ENCODE results near the gene POPDC3.

Gene POPDC3

DNA sequence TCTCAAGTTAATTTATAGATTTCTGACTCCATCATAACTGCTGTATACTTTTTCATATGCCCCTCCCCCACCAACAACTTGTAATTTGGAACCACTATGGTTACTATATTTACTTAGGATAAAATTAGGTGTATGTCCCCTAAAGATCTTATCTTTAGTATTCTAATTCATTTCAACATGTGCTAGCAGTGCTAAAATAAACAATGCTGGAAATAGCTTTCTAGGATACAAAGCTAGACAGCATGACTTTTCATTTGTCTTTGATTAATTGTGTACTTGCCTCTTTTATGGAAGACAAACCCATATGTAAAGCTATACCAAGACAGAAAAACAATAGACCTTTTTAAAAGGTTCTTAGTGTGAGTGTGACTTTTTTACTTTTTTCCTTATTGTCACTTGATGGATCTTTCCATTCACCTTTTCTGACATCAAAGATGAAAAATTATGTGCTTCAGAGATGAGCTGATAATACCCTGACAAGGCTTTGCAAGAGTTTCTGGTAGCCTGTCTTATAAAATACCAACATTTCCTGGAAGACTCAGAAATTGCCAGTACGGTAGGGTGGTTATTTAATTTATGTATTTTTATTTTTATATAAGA lies 31.2 kb upstream of the POPDC3 start (continued):
- TF ChIP-seq OVOL3 (tag by site-specific recombination; IDR thresholded peaks at IDR 0.05) (peak; percentile 86; the same call in 1 of the 2 replicates), ZFHX2 (tag by site-specific recombination; conservative IDR thresholded peaks at IDR 0.05) (no peak), FEZF1 (tag by site-specific recombination; IDR thresholded peaks at IDR 0.05) (peak; percentile 61), ZNF843 (tag by site-specific recombination; IDR thresholded peaks at IDR 0.05) (peak; percentile 64; the same call in 1 of the 2 replicates), HOXD13 (CRISPR knock-in tag; IDR thresholded peaks at IDR 0.05; ENCODE audit: borderline replicate concordance) (no peak), ZBTB20 (tag by site-specific recombination; IDR thresholded peaks at IDR 0.05) (0 out of 2 replicates have a peak, but pooled peaks have one; percentile 23), ZNF274 (IDR thresholded peaks at IDR 0.05; ENCODE audit: low read length) (no peak), ZNF274 (tag by site-specific recombination; IDR thresholded peaks at IDR 0.05; ENCODE audit: borderline replicate concordance) (no peak), BCL11A (tag by site-specific recombination; IDR thresholded peaks at IDR 0.05; ENCODE audit: low read depth) (peak; percentile 72; the same call in 1 of the 2 replicates), ZNF24 (tag by site-specific recombination; IDR thresholded peaks at IDR 0.05) (no peak), IKZF3 (tag by site-specific recombination; IDR thresholded peaks at IDR 0.05) (peak; percentile 39; the same call in 1 of the 2 replicates), ZNF266 (tag by site-specific recombination; IDR thresholded peaks at IDR 0.05; ENCODE audit: low read depth) (no peak)
- TF ChIP-seq, protein P1, sequence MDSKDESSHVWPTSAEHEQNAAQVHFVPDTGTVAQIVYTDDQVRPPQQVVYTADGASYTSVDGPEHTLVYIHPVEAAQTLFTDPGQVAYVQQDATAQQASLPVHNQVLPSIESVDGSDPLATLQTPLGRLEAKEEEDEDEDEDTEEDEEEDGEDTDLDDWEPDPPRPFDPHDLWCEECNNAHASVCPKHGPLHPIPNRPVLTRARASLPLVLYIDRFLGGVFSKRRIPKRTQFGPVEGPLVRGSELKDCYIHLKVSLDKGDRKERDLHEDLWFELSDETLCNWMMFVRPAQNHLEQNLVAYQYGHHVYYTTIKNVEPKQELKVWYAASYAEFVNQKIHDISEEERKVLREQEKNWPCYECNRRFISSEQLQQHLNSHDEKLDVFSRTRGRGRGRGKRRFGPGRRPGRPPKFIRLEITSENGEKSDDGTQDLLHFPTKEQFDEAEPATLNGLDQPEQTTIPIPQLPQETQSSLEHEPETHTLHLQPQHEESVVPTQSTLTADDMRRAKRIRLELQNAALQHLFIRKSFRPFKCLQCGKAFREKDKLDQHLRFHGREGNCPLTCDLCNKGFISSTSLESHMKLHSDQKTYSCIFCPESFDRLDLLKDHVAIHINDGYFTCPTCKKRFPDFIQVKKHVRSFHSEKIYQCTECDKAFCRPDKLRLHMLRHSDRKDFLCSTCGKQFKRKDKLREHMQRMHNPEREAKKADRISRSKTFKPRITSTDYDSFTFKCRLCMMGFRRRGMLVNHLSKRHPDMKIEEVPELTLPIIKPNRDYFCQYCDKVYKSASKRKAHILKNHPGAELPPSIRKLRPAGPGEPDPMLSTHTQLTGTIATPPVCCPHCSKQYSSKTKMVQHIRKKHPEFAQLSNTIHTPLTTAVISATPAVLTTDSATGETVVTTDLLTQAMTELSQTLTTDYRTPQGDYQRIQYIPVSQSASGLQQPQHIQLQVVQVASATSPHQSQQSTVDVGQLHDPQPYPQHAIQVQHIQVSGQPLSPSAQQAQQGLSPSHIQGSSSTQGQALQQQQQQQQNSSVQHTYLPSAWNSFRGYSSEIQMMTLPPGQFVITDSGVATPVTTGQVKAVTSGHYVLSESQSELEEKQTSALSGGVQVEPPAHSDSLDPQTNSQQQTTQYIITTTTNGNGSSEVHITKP (tag by site-specific recombination; IDR thresholded peaks at IDR 0.05) = 0 out of 2 replicates have a peak, but pooled peaks have one; percentile 9
- TF ChIP-seq, protein P2, sequence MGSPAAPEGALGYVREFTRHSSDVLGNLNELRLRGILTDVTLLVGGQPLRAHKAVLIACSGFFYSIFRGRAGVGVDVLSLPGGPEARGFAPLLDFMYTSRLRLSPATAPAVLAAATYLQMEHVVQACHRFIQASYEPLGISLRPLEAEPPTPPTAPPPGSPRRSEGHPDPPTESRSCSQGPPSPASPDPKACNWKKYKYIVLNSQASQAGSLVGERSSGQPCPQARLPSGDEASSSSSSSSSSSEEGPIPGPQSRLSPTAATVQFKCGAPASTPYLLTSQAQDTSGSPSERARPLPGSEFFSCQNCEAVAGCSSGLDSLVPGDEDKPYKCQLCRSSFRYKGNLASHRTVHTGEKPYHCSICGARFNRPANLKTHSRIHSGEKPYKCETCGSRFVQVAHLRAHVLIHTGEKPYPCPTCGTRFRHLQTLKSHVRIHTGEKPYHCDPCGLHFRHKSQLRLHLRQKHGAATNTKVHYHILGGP (tag by site-specific recombination; IDR thresholded peaks at IDR 0.05) = peak; percentile 99

DNA sequence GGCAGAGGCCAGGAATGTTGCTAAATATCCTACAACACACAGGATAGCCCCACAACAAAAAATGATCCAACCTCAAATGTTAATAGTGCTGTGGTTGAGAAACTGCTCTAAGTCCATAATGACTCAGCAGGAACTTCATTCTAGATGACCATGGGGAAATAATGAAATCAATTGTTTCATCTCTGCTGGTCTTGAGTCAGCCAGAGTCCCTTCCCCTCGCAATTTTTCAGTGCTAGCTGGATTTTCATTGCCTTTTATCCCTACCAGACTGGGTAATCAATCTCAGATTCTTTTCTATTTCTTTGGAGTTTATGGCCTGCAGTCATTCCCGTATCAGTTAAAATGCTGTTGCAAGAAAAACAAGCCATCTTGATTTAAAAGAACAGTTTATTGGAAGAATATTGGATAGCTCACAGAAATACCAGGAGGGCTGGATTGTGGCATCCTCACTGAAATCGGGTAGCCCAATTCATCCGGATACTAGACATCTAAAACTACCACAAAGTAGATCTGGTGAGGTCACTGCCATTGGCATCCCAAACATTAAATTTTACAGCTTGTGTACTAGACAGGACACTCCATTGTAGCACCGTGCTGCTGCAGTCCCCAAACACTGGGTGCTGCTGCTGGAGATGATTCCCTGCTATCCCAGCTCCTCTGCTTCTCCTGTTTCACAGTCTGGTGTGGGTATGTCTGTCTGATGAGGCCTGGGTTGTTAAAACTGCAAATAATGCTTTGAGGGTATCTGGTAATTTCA lies 30.3 kb upstream of the POPDC3 start:
- no peak for TF ChIP-seq BCL11B (tag by site-specific recombination; IDR thresholded peaks at IDR 0.05; ENCODE audit: low read depth)
- TF ChIP-seq ZNF658 (tag by site-specific recombination; IDR thresholded peaks at IDR 0.05) = no peak
- TF ChIP-seq ZNF660 (tag by site-specific recombination; IDR thresholded peaks at IDR 0.05) = peak; percentile 97
- no peak for TF ChIP-seq ZNF416 (tag by site-specific recombination; IDR thresholded peaks at IDR 0.05)
- TF ChIP-seq ZBTB17 (tag by site-specific recombination; IDR thresholded peaks at IDR 0.05) = peak; percentile 74
- TF ChIP-seq, protein P3, sequence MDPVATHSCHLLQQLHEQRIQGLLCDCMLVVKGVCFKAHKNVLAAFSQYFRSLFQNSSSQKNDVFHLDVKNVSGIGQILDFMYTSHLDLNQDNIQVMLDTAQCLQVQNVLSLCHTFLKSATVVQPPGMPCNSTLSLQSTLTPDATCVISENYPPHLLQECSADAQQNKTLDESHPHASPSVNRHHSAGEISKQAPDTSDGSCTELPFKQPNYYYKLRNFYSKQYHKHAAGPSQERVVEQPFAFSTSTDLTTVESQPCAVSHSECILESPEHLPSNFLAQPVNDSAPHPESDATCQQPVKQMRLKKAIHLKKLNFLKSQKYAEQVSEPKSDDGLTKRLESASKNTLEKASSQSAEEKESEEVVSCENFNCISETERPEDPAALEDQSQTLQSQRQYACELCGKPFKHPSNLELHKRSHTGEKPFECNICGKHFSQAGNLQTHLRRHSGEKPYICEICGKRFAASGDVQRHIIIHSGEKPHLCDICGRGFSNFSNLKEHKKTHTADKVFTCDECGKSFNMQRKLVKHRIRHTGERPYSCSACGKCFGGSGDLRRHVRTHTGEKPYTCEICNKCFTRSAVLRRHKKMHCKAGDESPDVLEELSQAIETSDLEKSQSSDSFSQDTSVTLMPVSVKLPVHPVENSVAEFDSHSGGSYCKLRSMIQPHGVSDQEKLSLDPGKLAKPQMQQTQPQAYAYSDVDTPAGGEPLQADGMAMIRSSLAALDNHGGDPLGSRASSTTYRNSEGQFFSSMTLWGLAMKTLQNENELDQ (tag by site-specific recombination; IDR thresholded peaks at IDR 0.05; ENCODE audit: low read depth) = no peak
- peak; percentile 89; the same call in 1 of the 2 replicates for TF ChIP-seq MZF1 (tag by site-specific recombination; IDR thresholded peaks at IDR 0.05; ENCODE audit: borderline replicate concordance)
- TF ChIP-seq, protein P4, sequence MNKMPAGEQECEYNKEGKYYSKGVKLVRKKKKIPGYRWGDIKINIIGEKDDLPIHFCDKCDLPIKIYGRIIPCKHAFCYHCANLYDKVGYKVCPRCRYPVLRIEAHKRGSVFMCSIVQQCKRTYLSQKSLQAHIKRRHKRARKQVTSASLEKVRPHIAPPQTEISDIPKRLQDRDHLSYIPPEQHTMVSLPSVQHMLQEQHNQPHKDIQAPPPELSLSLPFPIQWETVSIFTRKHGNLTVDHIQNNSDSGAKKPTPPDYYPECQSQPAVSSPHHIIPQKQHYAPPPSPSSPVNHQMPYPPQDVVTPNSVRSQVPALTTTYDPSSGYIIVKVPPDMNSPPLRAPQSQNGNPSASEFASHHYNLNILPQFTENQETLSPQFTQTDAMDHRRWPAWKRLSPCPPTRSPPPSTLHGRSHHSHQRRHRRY (tag by site-specific recombination; IDR thresholded peaks at IDR 0.05) = no peak
- no peak for TF ChIP-seq ZNF155 (tag by site-specific recombination; IDR thresholded peaks at IDR 0.05)
- 0 out of 2 replicates have a peak, but pooled peaks have one; percentile 43 for TF ChIP-seq TRIM28 (IDR thresholded peaks at IDR 0.05; ENCODE audit: borderline replicate concordance, low read length)
- CTCF ChIA-PET = interaction anchor here (0.9 to 1.8 kb wide), 3 partner anchors 13 to 17 kb away, joined by 3 to 5 read pairs (median 4); no protein-coding TSS in a partner anchor

More for the DNA sequence above, 30.3 kb upstream of the POPDC3 start:
- peaks cover 28% of the 10 kb centered on the region for H3K4me1 ChIP-seq (ENCODE audit: control insufficient read depth, insufficient read depth, low read length)
- no peak overlapping the region for H3K4me3 ChIP-seq (ENCODE audit: low read depth, low read length)
- POLR2A ChIA-PET = no interaction called here
- H3K9me3 ChIP-seq (ENCODE audit: control insufficient read depth, insufficient read depth, low read depth, low read length) = no peaks in the 10 kb centered on the region
- peak overlapping the region; percentile 43; the same call in 1 of the 2 replicates for H3K27ac ChIP-seq (ENCODE audit: extremely low read depth, low read depth, low read length)
- H3K36me3 ChIP-seq (ENCODE audit: control insufficient read depth in 2 of 2, insufficient read depth in 1 of 2, low read length in 2 of 2) = no peaks in the 10 kb centered on the region
